Activated CD8-positive, alpha-beta memory T cell treated with anti-CD3 and anti-CD28 coated beads, Interleukin-2, amount 10 ng/mL, durations not matched to agents 7 days and 5 days (primary cell): ENCODE measurements around the gene EYA2. TPM values are rescaled to one million over a fixed set of nuclear protein-coding genes. Genes with fewer than 3 reads are reported as not detected.

Experiments used
- ATAC-seq: fragments of 150-1000 bp; cut with Tn5 transposase; one replicate; pipeline ENCODE4 v1.10.0; 2021; ENCODE audit warnings: moderate library complexity
- CTCF ChIA-PET: fragments of 350-600 bp; sonication (Branson Sonifier 250); formaldehyde crosslinking; loops from one replicate; lab custom pipeline; 2021; ENCODE audit warnings: antibody characterized with exemption; lab: Charles Lee
- DNase-seq: peaks from one replicate; pipeline ENCODE4 v3.0.0-alpha.2; 2020
- H3K27ac Mint-ChIP-seq: one replicate; pipeline ENCODE4 v1.8.0; 2021; ENCODE audit warnings: mild to moderate bottlenecking, mixed read lengths
- H3K27me3 Mint-ChIP-seq: one replicate; pipeline ENCODE4 v1.8.0; 2021; ENCODE audit warnings: mixed read lengths
- H3K36me3 Mint-ChIP-seq: one replicate; pipeline ENCODE4 v1.8.0; 2021; ENCODE audit warnings: mild to moderate bottlenecking, mixed read lengths
- H3K4me1 Mint-ChIP-seq: one replicate; pipeline ENCODE4 v1.8.0; 2021; ENCODE audit warnings: mixed read lengths
- H3K4me3 Mint-ChIP-seq: one replicate; pipeline ENCODE4 v1.8.0; 2021; ENCODE audit warnings: mild to moderate bottlenecking, moderate library complexity, mixed read lengths
- H3K9me3 Mint-ChIP-seq: one replicate; pipeline ENCODE4 v1.8.0; 2022; ENCODE audit warnings: low read depth, mixed read lengths
- total RNA-seq, 2 experiments: library from RNA; stranded (reverse); gene quantifications; one replicate each; pipeline ENCODE4 v1.2.3, GENCODE V29; 2021

The EYA2 gene
- total RNA-seq, 2 experiments from 2014 or later: not detected

- no peaks in the 10 kb centered on the region for H3K4me1 Mint-ChIP-seq
- H3K27ac Mint-ChIP-seq: no peak overlapping the region
- CTCF ChIA-PET: no interaction called here
- no peak overlapping the region for H3K4me3 Mint-ChIP-seq
- H3K9me3 Mint-ChIP-seq: no peaks in the 10 kb centered on the region
- H3K27me3 Mint-ChIP-seq: no peaks in the 10 kb centered on the region
- ATAC-seq (no peak), DNase-seq (no peak)
- no peaks in the 10 kb centered on the region for H3K36me3 Mint-ChIP-seq
Measured at GRCh38 chr20:47062226-47062890, 167.7 kb downstream of the EYA2 start.

DNA sequence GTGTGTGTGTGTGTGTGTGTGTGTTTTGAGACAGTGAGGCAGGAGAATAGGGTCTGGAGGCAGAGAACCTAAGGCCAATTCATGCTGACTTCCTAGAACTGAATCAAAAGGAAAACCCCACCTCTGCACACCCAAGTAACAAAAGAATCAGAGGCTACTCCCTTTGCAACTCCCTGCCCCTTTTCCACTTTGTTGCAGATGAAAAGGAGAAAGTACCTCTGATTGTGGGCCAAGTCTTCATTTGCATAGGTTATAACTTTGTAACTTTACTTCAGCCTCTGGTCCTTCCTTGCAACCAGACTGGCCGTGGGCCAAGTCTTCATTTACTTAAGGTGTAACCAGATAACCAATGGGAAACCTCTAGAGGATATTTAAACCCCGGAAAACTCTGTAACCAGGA is 168.8 kb downstream of the EYA2 start:
- DNase-seq (no peak), ATAC-seq (no peak)
- Mint-ChIP-seq H3K27me3 (no peaks in the 10 kb centered on the region), H3K36me3 (no peaks in the 10 kb centered on the region), H3K27ac (no peak overlapping the region), H3K9me3 (peaks cover 4% of the 10 kb centered on the region), H3K4me1 (no peaks in the 10 kb centered on the region), H3K4me3 (no peak overlapping the region)
- CTCF ChIA-PET: no interaction called here

- no peaks in the 10 kb centered on the region for H3K36me3 Mint-ChIP-seq
Measured at GRCh38 chr20:47063808-47064207, 169.2 kb downstream of the EYA2 start.

GRCh38 chr20:47066484-47067270 is 172.0 kb downstream of the EYA2 start:
- ATAC-seq (no peak), DNase-seq (no peak)
- no peaks in the 10 kb centered on the region for H3K4me1 Mint-ChIP-seq
- CTCF ChIA-PET: no interaction called here
- H3K9me3 Mint-ChIP-seq: peaks cover 4% of the 10 kb centered on the region
- H3K4me3 Mint-ChIP-seq: no peak overlapping the region
- H3K27me3 Mint-ChIP-seq: no peaks in the 10 kb centered on the region
- H3K27ac Mint-ChIP-seq: no peak overlapping the region
- no peaks in the 10 kb centered on the region for H3K36me3 Mint-ChIP-seq

More at GRCh38 chr20:47063808-47064207, 169.2 kb downstream of the EYA2 start:
- no peak overlapping the region for H3K4me3 Mint-ChIP-seq
- ATAC-seq: no peak
- DNase-seq: no peak
- no peak overlapping the region for H3K27ac Mint-ChIP-seq
- peaks cover 4% of the 10 kb centered on the region for H3K9me3 Mint-ChIP-seq
- H3K4me1 Mint-ChIP-seq: no peaks in the 10 kb centered on the region
- CTCF ChIA-PET: no interaction called here
- no peaks in the 10 kb centered on the region for H3K27me3 Mint-ChIP-seq

DNA sequence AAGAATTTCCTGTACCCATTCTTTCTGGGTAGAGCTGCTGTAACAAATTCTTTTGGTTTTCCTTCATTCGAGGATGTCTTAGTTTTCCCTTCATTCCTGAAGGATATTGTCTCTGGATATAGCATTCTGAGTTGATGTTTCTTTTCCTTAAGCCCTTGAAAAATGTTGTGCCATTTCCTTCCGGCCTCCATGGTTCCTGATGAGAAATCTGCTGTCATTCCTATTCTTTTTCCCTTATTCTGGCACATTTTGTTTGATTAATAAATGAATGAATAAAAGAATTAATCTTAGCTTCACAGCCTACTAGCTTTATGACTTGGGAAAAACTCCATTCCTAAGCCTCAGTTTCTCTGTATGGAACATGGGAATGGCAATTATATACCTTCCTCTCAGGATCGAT is 173.1 kb downstream of the EYA2 start:
- DNase-seq (no peak), ATAC-seq (no peak)
- no peak overlapping the region for H3K4me3 Mint-ChIP-seq
- no peaks in the 10 kb centered on the region for H3K27me3 Mint-ChIP-seq
- H3K4me1 Mint-ChIP-seq: no peaks in the 10 kb centered on the region
- CTCF ChIA-PET: no interaction called here
- H3K9me3 Mint-ChIP-seq: peaks cover 4% of the 10 kb centered on the region
- H3K36me3 Mint-ChIP-seq: no peaks in the 10 kb centered on the region
- no peak overlapping the region for H3K27ac Mint-ChIP-seq

GRCh38 chr20:47070176-47070575 is 175.5 kb downstream of the EYA2 start:
- Mint-ChIP-seq H3K4me3 (no peak overlapping the region), H3K36me3 (no peaks in the 10 kb centered on the region), H3K9me3 (peaks cover 4% of the 10 kb centered on the region), H3K27ac (no peak overlapping the region), H3K27me3 (no peaks in the 10 kb centered on the region), H3K4me1 (no peaks in the 10 kb centered on the region)
- CTCF ChIA-PET: no interaction called here
- ATAC-seq (no peak), DNase-seq (no peak)

- no peak for DNase-seq
- H3K4me3 Mint-ChIP-seq: no peak overlapping the region
- no peaks in the 10 kb centered on the region for H3K36me3 Mint-ChIP-seq
- CTCF ChIA-PET: no interaction called here
- peaks cover 5% of the 10 kb centered on the region for H3K9me3 Mint-ChIP-seq
- no peaks in the 10 kb centered on the region for H3K27me3 Mint-ChIP-seq
- no peak overlapping the region for H3K27ac Mint-ChIP-seq
- H3K4me1 Mint-ChIP-seq: no peaks in the 10 kb centered on the region
- ATAC-seq: no peak
Measured at GRCh38 chr20:47071646-47072185, 177.1 kb downstream of the EYA2 start.

GRCh38 chr20:47073766-47074475 is 179.3 kb downstream of the EYA2 start:
- ATAC-seq: no peak
- no peak overlapping the region for H3K27ac Mint-ChIP-seq
- peaks cover 3% of the 10 kb centered on the region for H3K27me3 Mint-ChIP-seq
- H3K36me3 Mint-ChIP-seq: no peaks in the 10 kb centered on the region
- CTCF ChIA-PET: no interaction called here
- peaks cover 3% of the 10 kb centered on the region for H3K9me3 Mint-ChIP-seq
- no peaks in the 10 kb centered on the region for H3K4me1 Mint-ChIP-seq
- DNase-seq: no peak
- H3K4me3 Mint-ChIP-seq: no peak overlapping the region

- CTCF ChIA-PET: no interaction called here
- Mint-ChIP-seq H3K27me3 (peaks cover 8% of the 10 kb centered on the region), H3K9me3 (peaks cover 3% of the 10 kb centered on the region), H3K4me1 (no peaks in the 10 kb centered on the region), H3K4me3 (no peak overlapping the region), H3K27ac (no peak overlapping the region), H3K36me3 (no peaks in the 10 kb centered on the region)
- no peak for DNase-seq
- no peak for ATAC-seq
Measured at GRCh38 chr20:47075263-47075662, 180.6 kb downstream of the EYA2 start.

- H3K4me1 Mint-ChIP-seq: no peaks in the 10 kb centered on the region
- peaks cover 3% of the 10 kb centered on the region for H3K9me3 Mint-ChIP-seq
- no peak overlapping the region for H3K27ac Mint-ChIP-seq
- ATAC-seq: no peak
- H3K4me3 Mint-ChIP-seq: no peak overlapping the region
- no peak for DNase-seq
- H3K36me3 Mint-ChIP-seq: no peaks in the 10 kb centered on the region
- H3K27me3 Mint-ChIP-seq: peaks cover 15% of the 10 kb centered on the region
- CTCF ChIA-PET: no interaction called here
Measured at GRCh38 chr20:47079047-47079446, 184.4 kb downstream of the EYA2 start.

DNA sequence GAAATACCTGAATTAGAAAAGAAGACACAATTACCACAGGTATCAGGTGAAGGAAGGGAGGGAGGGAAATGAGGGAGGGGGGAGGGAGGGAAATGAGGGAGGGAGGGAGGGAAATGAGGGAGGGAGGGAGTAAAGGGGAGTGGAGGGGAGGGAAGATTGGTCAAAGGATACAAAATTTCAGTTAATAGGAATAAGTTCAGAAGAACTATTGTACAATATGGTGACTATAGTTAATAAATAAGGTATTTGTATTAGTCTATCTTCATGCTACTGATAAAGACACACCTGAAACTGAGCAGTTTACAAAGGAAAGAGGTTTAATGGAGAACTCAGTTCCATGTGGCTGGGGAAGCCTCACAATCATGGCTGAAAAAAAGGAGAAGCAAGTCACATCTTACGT is 185.7 kb downstream of the EYA2 start:
- DNase-seq (no peak), ATAC-seq (no peak)
- Mint-ChIP-seq H3K27me3 (peaks cover 15% of the 10 kb centered on the region), H3K4me3 (no peak overlapping the region), H3K36me3 (no peaks in the 10 kb centered on the region), H3K4me1 (no peaks in the 10 kb centered on the region), H3K27ac (no peak overlapping the region), H3K9me3 (peaks cover 3% of the 10 kb centered on the region)
- CTCF ChIA-PET: no interaction called here

GRCh38 chr20:47086316-47086715 is 191.7 kb downstream of the EYA2 start:
- no peak overlapping the region for H3K27ac Mint-ChIP-seq
- no peaks in the 10 kb centered on the region for H3K4me1 Mint-ChIP-seq
- no peak for DNase-seq
- no peak for ATAC-seq
- peaks cover 5% of the 10 kb centered on the region for H3K27me3 Mint-ChIP-seq
- H3K4me3 Mint-ChIP-seq: no peak overlapping the region
- H3K9me3 Mint-ChIP-seq: no peaks in the 10 kb centered on the region
- H3K36me3 Mint-ChIP-seq: no peaks in the 10 kb centered on the region
- CTCF ChIA-PET: no interaction called here

- Mint-ChIP-seq H3K4me1 (no peaks in the 10 kb centered on the region), H3K4me3 (no peak overlapping the region), H3K9me3 (no peaks in the 10 kb centered on the region), H3K27me3 (peaks cover 8% of the 10 kb centered on the region), H3K27ac (no peak overlapping the region), H3K36me3 (no peaks in the 10 kb centered on the region)
- ATAC-seq (no peak), DNase-seq (no peak)
- CTCF ChIA-PET: no interaction called here
Measured at GRCh38 chr20:47088335-47088734, 193.7 kb downstream of the EYA2 start.
